ENCODE results near the gene GPR55. TPM values are rescaled to one million over a fixed set of nuclear protein-coding genes. Genes with fewer than 3 reads are reported as not detected.

GPR55 gene
- polyA plus RNA-seq, 1 donor (not counting 4 experiments of a cell fraction or from before 2014, with no cell fraction given): not detected

GRCh38 chr2:230895536-230896345 lies 29.3 kb downstream of the GPR55 start:
- Histone ChIP-seq H3K9ac (ENCODE audit: control insufficient read depth, extremely low read depth, insufficient read depth, low read length) (no peak overlapping the region), H3K4me2 (ENCODE audit: control insufficient read depth, extremely low read depth, insufficient read depth, low read depth, low read length) (no peak overlapping the region), H3K79me2 (ENCODE audit: control insufficient read depth, insufficient read depth, low read length) (no peaks in the 10 kb centered on the region), H3K36me3 (ENCODE audit: control insufficient read depth in 2 of 2, extremely low read depth in 1 of 2, insufficient read depth in 2 of 2, low read length in 2 of 2) (no peaks in the 10 kb centered on the region), H4K20me1 (ENCODE audit: control insufficient read depth, extremely low read depth, insufficient read depth, low read length) (no peaks in the 10 kb centered on the region), H3K4me1 (ENCODE audit: control insufficient read depth, extremely low read depth, insufficient read depth, low read length) (no peaks in the 10 kb centered on the region), H3K27ac (ENCODE audit: control insufficient read depth, insufficient read depth, low read length) (no peak overlapping the region), H3K9me1 (ENCODE audit: control insufficient read depth, extremely low read depth, insufficient read depth, low read length) (no peaks in the 10 kb centered on the region), H3K27me3 (ENCODE audit: control insufficient read depth, extremely low read depth, insufficient read depth, low read length) (peaks cover 26% of the 10 kb centered on the region), H3K9me3 (ENCODE audit: control insufficient read depth, low read depth, low read length) (no peaks in the 10 kb centered on the region), H3K4me3 (ENCODE audit: control insufficient read depth in 2 of 3, extremely low read depth in 1 of 3, insufficient read depth in 2 of 3, low read depth in 1 of 3, low read length in 3 of 3) (no peak overlapping the region), H2AFZ (ENCODE audit: control insufficient read depth, low read length) (no peak overlapping the region)
- DNase-seq (ENCODE audit: low read depth, low spot score) (no peak), FAIRE-seq (no peak)
- dilution Hi-C loops (cut with MboI; ENCODE audit: extremely low pct_ligation_motif_present, low sequenced_read_pairs): no loop called here
- TF ChIP-seq EZH2 (IDR thresholded peaks at IDR 0.05; ENCODE audit: low read length) (no peak), CTCF (optimal IDR thresholded peaks at IDR 0.05 in 1 of 3, IDR thresholded peaks at IDR 0.05 in 1 of 3, conservative IDR thresholded peaks at IDR 0.05 in 1 of 3; ENCODE audit: extremely low read depth in 1 of 3, insufficient read depth in 2 of 3, low read length in 3 of 3) (no peak)

GRCh38 chr2:230893841-230894781 lies 30.9 kb downstream of the GPR55 start:
- H2AFZ ChIP-seq (ENCODE audit: control insufficient read depth, low read length): no peak overlapping the region
- DNase-seq (ENCODE audit: low read depth, low spot score): no peak
- dilution Hi-C loops (cut with MboI; ENCODE audit: extremely low pct_ligation_motif_present, low sequenced_read_pairs): no loop called here

More at GRCh38 chr2:230893841-230894781, 30.9 kb downstream of the GPR55 start:
- Histone ChIP-seq H3K9me3 (ENCODE audit: control insufficient read depth, low read depth, low read length) (no peaks in the 10 kb centered on the region), H3K4me2 (ENCODE audit: control insufficient read depth, extremely low read depth, insufficient read depth, low read depth, low read length) (no peak overlapping the region), H3K36me3 (ENCODE audit: control insufficient read depth in 2 of 2, extremely low read depth in 1 of 2, insufficient read depth in 2 of 2, low read length in 2 of 2) (no peaks in the 10 kb centered on the region), H3K4me1 (ENCODE audit: control insufficient read depth, extremely low read depth, insufficient read depth, low read length) (no peaks in the 10 kb centered on the region), H3K79me2 (ENCODE audit: control insufficient read depth, insufficient read depth, low read length) (no peaks in the 10 kb centered on the region), H3K27me3 (ENCODE audit: control insufficient read depth, extremely low read depth, insufficient read depth, low read length) (peaks cover 30% of the 10 kb centered on the region), H3K9me1 (ENCODE audit: control insufficient read depth, extremely low read depth, insufficient read depth, low read length) (no peaks in the 10 kb centered on the region), H3K4me3 (ENCODE audit: control insufficient read depth in 2 of 3, extremely low read depth in 1 of 3, insufficient read depth in 2 of 3, low read depth in 1 of 3, low read length in 3 of 3) (no peak overlapping the region), H3K27ac (ENCODE audit: control insufficient read depth, insufficient read depth, low read length) (no peak overlapping the region), H4K20me1 (ENCODE audit: control insufficient read depth, extremely low read depth, insufficient read depth, low read length) (no peaks in the 10 kb centered on the region), H3K9ac (ENCODE audit: control insufficient read depth, extremely low read depth, insufficient read depth, low read length) (no peak overlapping the region)
- no peak for TF ChIP-seq CTCF (optimal IDR thresholded peaks at IDR 0.05 in 1 of 3, IDR thresholded peaks at IDR 0.05 in 1 of 3, conservative IDR thresholded peaks at IDR 0.05 in 1 of 3; ENCODE audit: extremely low read depth in 1 of 3, insufficient read depth in 2 of 3, low read length in 3 of 3)
- TF ChIP-seq EZH2 (IDR thresholded peaks at IDR 0.05; ENCODE audit: low read length): no peak
- no peak for FAIRE-seq
